HAP-1 (cell line): ENCODE measurements around the gene RPS24.
"Not testable (repeated sequence)": the region's sequence is repeated elsewhere in the genome, so short reads cannot be mapped to it uniquely, and the experiment has no call there.

ENCODE experiments used
- DNase-seq, 2 experiments: peaks; one replicate each; pipeline ENCODE4 v3.0.0-alpha.2; 2016 to 2020; ENCODE audit warnings: low spot score in 2 of 2
- H3K27me3 ChIP-seq: fragments of 250-450 bp; sonication (Bioruptor Pico); 2 replicates; pipeline ENCODE4 v1.5.1; 2020; ENCODE audit warnings: low read depth, mild to moderate bottlenecking, moderate library complexity
- H3K36me3 ChIP-seq: fragments of 250-450 bp; sonication (Bioruptor Pico); replicated peaks from 2 replicates; pipeline ENCODE4 v1.5.1; 2020; ENCODE audit warnings: mild to moderate bottlenecking
- H3K4me1 ChIP-seq: fragments of 250-450 bp; sonication (Bioruptor Pico); 2 replicates; pipeline ENCODE4 v1.5.1; 2020; ENCODE audit warnings: mild to moderate bottlenecking
- H3K4me3 ChIP-seq: fragments of 250-450 bp; sonication (Bioruptor Pico); 2 replicates; pipeline ENCODE4 v1.5.1; 2020; ENCODE audit warnings: mild to moderate bottlenecking, moderate library complexity
- H3K9me3 ChIP-seq: fragments of 250-450 bp; sonication (Bioruptor Pico); 2 replicates; pipeline ENCODE4 v1.5.1; 2020; ENCODE audit warnings: mild to moderate bottlenecking, moderate library complexity
- in situ Hi-C: fragments of 300-500 bp; cut with MboI; formaldehyde crosslinking; loops from 3 replicates; pipeline ENCODE4 v1.14.3; 2020; ENCODE audit warnings: low sequenced_read_pairs, inconsistent platforms, mixed read lengths

Gene RPS24

GRCh38 chr10:78070726-78071125 is 37.1 kb downstream of the RPS24 start:
- no peak for DNase-seq
- in situ Hi-C loops = loop anchor here (25.0 kb wide), 1 partner anchor 592 kb away; no protein-coding TSS in a partner anchor

GRCh38 chr10:78071140-78071856 is 37.6 kb downstream of the RPS24 start:
- no peak for DNase-seq
- no peaks in the 10 kb centered on the region for H3K4me1 ChIP-seq
- H3K36me3 ChIP-seq = no peaks in the 10 kb centered on the region
- H3K9me3 ChIP-seq = no peaks in the 10 kb centered on the region; the same call in 1 of the 2 replicates
- in situ Hi-C loops = loop anchor here (25.0 kb wide), 1 partner anchor 591 kb away; no protein-coding TSS in a partner anchor
- H3K27me3 ChIP-seq = no peaks in the 10 kb centered on the region
- no peak overlapping the region for H3K4me3 ChIP-seq

More at GRCh38 chr10:78070726-78071125, 37.1 kb downstream of the RPS24 start:
- no peaks in the 10 kb centered on the region for H3K4me1 ChIP-seq
- H3K27me3 ChIP-seq = no peaks in the 10 kb centered on the region
- H3K36me3 ChIP-seq = no peaks in the 10 kb centered on the region
- H3K9me3 ChIP-seq = no peaks in the 10 kb centered on the region; the same call in 1 of the 2 replicates
- H3K4me3 ChIP-seq = no peak overlapping the region

GRCh38 chr10:78071857-78072179 is 38.2 kb downstream of the RPS24 start:
- H3K36me3 ChIP-seq = no peaks in the 10 kb centered on the region
- no peak for DNase-seq
- no peak overlapping the region for H3K4me3 ChIP-seq
- in situ Hi-C loops = loop anchor here (25.0 kb wide), 1 partner anchor 590 kb away; no protein-coding TSS in a partner anchor
- no peaks in the 10 kb centered on the region; the same call in 1 of the 2 replicates for H3K9me3 ChIP-seq
- H3K27me3 ChIP-seq = no peaks in the 10 kb centered on the region
- no peaks in the 10 kb centered on the region for H3K4me1 ChIP-seq

- Histone ChIP-seq H3K36me3 (no peaks in the 10 kb centered on the region), H3K27me3 (no peaks in the 10 kb centered on the region), H3K9me3 (no peaks in the 10 kb centered on the region; the same call in 1 of the 2 replicates), H3K4me3 (no peak overlapping the region), H3K4me1 (no peaks in the 10 kb centered on the region)
- no peak for DNase-seq
- in situ Hi-C loops = loop anchor here (25.0 kb wide), 1 partner anchor 590 kb away; no protein-coding TSS in a partner anchor
Measured at GRCh38 chr10:78072504-78072903, 38.8 kb downstream of the RPS24 start.

GRCh38 chr10:78075806-78076205 is 42.1 kb downstream of the RPS24 start:
- H3K9me3 ChIP-seq, DNase-seq, H3K27me3 ChIP-seq, H3K4me3 ChIP-seq, H3K4me1 ChIP-seq, H3K36me3 ChIP-seq, in situ Hi-C loops: not testable (repeated sequence)

- Histone ChIP-seq H3K27me3 (no peaks in the 10 kb centered on the region), H3K4me1 (no peaks in the 10 kb centered on the region), H3K9me3 (no peaks in the 10 kb centered on the region; the same call in 1 of the 2 replicates), H3K36me3 (no peaks in the 10 kb centered on the region), H3K4me3 (no peak overlapping the region)
- in situ Hi-C loops = no loop called here
- DNase-seq = no peak
Measured at GRCh38 chr10:78078539-78079330, 45.1 kb downstream of the RPS24 start.

GRCh38 chr10:78079411-78079810 is 45.7 kb downstream of the RPS24 start:
- in situ Hi-C loops = no loop called here
- H3K36me3 ChIP-seq = no peaks in the 10 kb centered on the region
- H3K4me1 ChIP-seq = no peaks in the 10 kb centered on the region
- H3K4me3 ChIP-seq = no peak overlapping the region
- no peak for DNase-seq
- H3K27me3 ChIP-seq = no peaks in the 10 kb centered on the region; the same call in none of the 2 replicates
- no peaks in the 10 kb centered on the region for H3K9me3 ChIP-seq

- Histone ChIP-seq H3K4me3 (no peak overlapping the region), H3K36me3 (no peaks in the 10 kb centered on the region), H3K4me1 (no peaks in the 10 kb centered on the region), H3K27me3 (peaks cover 5% of the 10 kb centered on the region), H3K9me3 (no peaks in the 10 kb centered on the region)
- in situ Hi-C loops = no loop called here
- no peak for DNase-seq
Measured at GRCh38 chr10:78081292-78081691, 47.6 kb downstream of the RPS24 start.

- Histone ChIP-seq H3K9me3 (no peaks in the 10 kb centered on the region), H3K4me3 (no peak overlapping the region), H3K4me1 (no peaks in the 10 kb centered on the region), H3K36me3 (no peaks in the 10 kb centered on the region), H3K27me3 (peaks cover 5% of the 10 kb centered on the region)
- DNase-seq = no peak
- in situ Hi-C loops = no loop called here
Measured at GRCh38 chr10:78082636-78083035, 49.0 kb downstream of the RPS24 start.
